Lung (tissue), 16 donors: ENCODE measurements around the gene PTPN13. TPM values are rescaled to one million over a fixed set of nuclear protein-coding genes. Genes with fewer than 3 reads are reported as not detected.

Experiments used
- ATAC-seq: fragments of 200-7000 bp; cut with Tn5 transposase; one replicate; pipeline ENCODE4 v1.9.1; 2020; ENCODE audit warnings: moderate number of reproducible peaks; ENCODE audit not compliant: insufficient read depth, low FRiP score
- DNase-seq, 3 donors: peaks; one replicate each; pipeline ENCODE4 v3.0.0-alpha.2; 2013 to 2017
- H3K27ac ChIP-seq, 2 donors: one replicate each; pipeline ENCODE4 v1.5.1; 2013; ENCODE audit warnings: mild to moderate bottlenecking in 2 of 2, moderate library complexity in 2 of 2, control low read depth in 1 of 2, inconsistent platforms in 1 of 2, low read depth in 1 of 2, low read length in 1 of 2
- H3K27me3 ChIP-seq, 3 donors: one replicate each; pipeline ENCODE4 v1.5.1; 2013; ENCODE audit warnings: low read length in 2 of 3; ENCODE audit not compliant: control insufficient read depth in 3 of 3, insufficient read depth in 3 of 3
- H3K36me3 ChIP-seq, 4 donors: one replicate each; pipeline ENCODE4 v1.5.1; 2013; ENCODE audit warnings: low read length in 4 of 4, mild to moderate bottlenecking in 1 of 4, moderate library complexity in 1 of 4; ENCODE audit not compliant: control insufficient read depth in 4 of 4, insufficient read depth in 4 of 4
- H3K4me1 ChIP-seq, 5 donors: one replicate each; pipeline ENCODE4 v1.5.1; 2013; ENCODE audit warnings: low read length in 5 of 5, mild to moderate bottlenecking in 2 of 5, moderate library complexity in 1 of 5; ENCODE audit not compliant: control insufficient read depth in 5 of 5, insufficient read depth in 5 of 5
- H3K4me3 ChIP-seq: one replicate; pipeline ENCODE4 v1.5.1; 2013; ENCODE audit warnings: mild to moderate bottlenecking, control low read depth, moderate library complexity
- H3K9ac ChIP-seq, 2 donors: one replicate each; pipeline ENCODE4 v1.5.1; 2013; ENCODE audit warnings: low read length in 2 of 2, control low read depth in 1 of 2; ENCODE audit not compliant: insufficient read depth in 1 of 2
- H3K9me3 ChIP-seq, 4 donors: one replicate each; pipeline ENCODE4 v1.5.1; 2013; ENCODE audit warnings: low read length in 3 of 4, mild to moderate bottlenecking in 1 of 4, moderate library complexity in 1 of 4; ENCODE audit not compliant: control insufficient read depth in 4 of 4, insufficient read depth in 3 of 4
- CTCF ChIP-seq: IDR thresholded peaks from 2 replicates; pipeline ENCODE4 v1.5.1; 2012; ENCODE audit warnings: mild to moderate bottlenecking; ENCODE audit errors: control extremely low read depth, extremely low read depth
- WGBS, 2 donors: extraction: QIAGEN DNeasy Blood & Tissue Kit; methylation state at CpG; one replicate each; pipeline ENCODE4 v1.1.7; 2013; 5-methylcytosine and 5-hydroxymethylcytosine counted together
- long read RNA-seq, 5 donors: transcript quantifications; one replicate each; lab custom pipeline, GENCODE V29; 2026
- polyA plus RNA-seq, 2 donors: library from polyadenylated mRNA; stranded (reverse); fragments of 200-250 nt; gene quantifications; one replicate each; pipeline ENCODE4 v1.2.1, GENCODE V29; 2013
- total RNA-seq, 2 donors: library from RNA; depleted of rRNA in 1 of 2; stranded (reverse); fragments of >200 nt in 1 of 2; gene quantifications; one replicate each; pipeline ENCODE4 v1.2.1, GENCODE V29; 2014 to 2021
- donor health status: control.
- donor health status: control.
- donor health status: Bipolar disorder and iron deficiency.
- donor health status: healthy.
- donor health status: DM: yes; HTN: yes; CAD: no.

Gene PTPN13
- total RNA-seq = 10 to 100 TPM; 79.8 to 95.0 TPM
- 10 to 100 TPM in 1 of 2 donors, 1 to 10 TPM in 1; 8.3 to 16.1 TPM for polyA plus RNA-seq
- long read RNA-seq, donor 1, partial matches to known transcripts = 29 of 29 reads
- long read RNA-seq, donor 1, other reads (novel, unspliced or antisense) = 0 of 29 reads
- long read RNA-seq, donor 2 = 0 reads
- long read RNA-seq, donor 3, partial matches to known transcripts = 12 of 12 reads
- long read RNA-seq, donor 3, other reads (novel, unspliced or antisense) = 0 of 12 reads
- long read RNA-seq, donor 4 = 0 reads
- long read RNA-seq, donor 5, partial matches to known transcripts = 24 of 24 reads
- long read RNA-seq, donor 5, other reads (novel, unspliced or antisense) = 0 of 24 reads

DNA sequence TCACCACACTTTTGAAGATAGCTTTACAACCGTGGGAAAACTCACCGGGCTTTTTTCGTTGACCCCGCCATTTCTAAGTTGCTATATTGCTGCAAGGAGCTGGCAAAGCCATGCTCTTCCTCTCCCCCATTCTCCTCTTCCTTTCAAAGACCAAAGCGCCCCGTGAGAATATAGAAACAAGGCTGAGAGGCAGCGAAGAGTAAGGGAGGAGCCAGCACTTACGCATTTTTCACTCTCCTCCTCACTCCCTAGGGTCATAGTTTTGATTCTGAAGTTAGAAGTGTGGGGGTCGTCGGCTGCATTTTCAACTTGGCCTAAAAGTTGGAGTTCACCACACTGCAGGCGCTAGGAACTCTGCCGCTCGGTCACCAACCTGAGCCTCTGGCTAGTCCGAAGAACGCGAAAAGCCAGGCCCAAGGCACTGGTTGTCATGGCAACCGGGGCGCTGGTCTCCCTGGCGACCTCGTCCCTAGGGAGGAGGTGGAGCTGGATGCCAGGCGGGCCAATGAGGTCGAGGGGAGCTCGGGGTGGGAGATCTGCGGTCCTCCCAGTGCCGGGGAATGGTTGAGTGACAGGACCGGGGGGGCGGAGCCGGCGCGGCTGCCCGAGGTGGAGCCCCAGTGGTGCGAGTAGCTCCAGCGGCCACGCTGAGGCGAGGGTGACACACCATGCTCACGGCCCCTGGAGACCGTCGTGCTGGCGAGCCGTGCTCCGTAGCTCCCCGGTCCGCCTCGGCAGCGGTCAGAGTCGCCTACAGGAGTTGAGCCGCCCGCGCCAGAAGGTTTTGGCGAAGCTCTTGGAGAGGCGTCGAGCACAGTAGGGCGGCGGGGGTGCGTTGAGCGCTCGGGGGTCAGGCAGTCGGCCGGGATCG is at the start of gene PTPN13:
PTPN13 (plus strand) TSS at position 628 of the 871 bp plus-strand sequence. CDS start 40,942 bp downstream, outside the sequence.
- 1 to 2% methylated on average over 56 to 60 of the region's 60 CpGs for WGBS, 2 donors
- no peak for TF ChIP-seq CTCF
- Histone ChIP-seq H3K9me3 (peaks cover 0 to 2% (median 0%) of the 10 kb centered on the region in 4 donors), H3K4me1 (peaks cover 0 to 26% (median 8%) of the 10 kb centered on the region in 5 donors), H3K27me3 (no peaks in the 10 kb centered on the region), H3K9ac (peak within 1 kb of the TSS; percentile 42 to 95), H3K4me3 (peak within 1 kb of the TSS; percentile 76), H3K27ac (peak within 1 kb of the TSS; percentile 10 to 96), H3K36me3 (no peaks in the 10 kb centered on the region)
- ATAC-seq (peak; percentile 95), DNase-seq (peak; percentile 99 to 100 (median 99))

DNA sequence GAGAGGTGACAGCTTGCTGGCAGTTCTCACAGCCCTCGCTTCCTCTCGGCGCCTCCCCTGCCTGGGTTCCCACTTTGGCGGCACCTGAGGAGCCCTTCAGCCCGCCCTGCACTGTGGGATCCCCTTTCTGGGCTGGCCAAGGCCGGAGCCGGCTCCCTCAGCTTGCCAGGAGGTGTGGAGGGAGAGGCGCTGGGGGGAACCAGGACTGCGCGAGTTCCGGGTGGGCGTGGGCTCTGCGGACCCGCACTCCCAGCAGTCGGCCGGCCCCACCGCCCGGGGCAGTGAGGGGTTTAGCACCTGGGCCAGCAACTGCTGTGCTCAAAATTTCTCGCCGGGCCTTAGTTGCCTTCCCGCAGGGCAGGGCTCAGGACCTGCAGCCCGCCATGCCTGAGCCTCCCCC is 47.0 kb upstream of the PTPN13 start:
- Histone ChIP-seq H3K4me3 (no peak overlapping the region), H3K36me3 (no peaks in the 10 kb centered on the region), H3K27me3 (no peaks in the 10 kb centered on the region), H3K9me3 (peaks cover 0 to 5% (median 0%) of the 10 kb centered on the region in 4 donors), H3K9ac (no peak overlapping the region), H3K4me1 (no peaks in the 10 kb centered on the region), H3K27ac (no peak overlapping the region)
- no peak for DNase-seq
- no peak for ATAC-seq
- no peak for TF ChIP-seq CTCF
- whole genome bisulfite sequencing, 2 donors = 96% methylated on average over 22 of the region's 22 CpGs

- no peak for ATAC-seq
- DNase-seq = no peak
- Histone ChIP-seq H3K9ac (no peak overlapping the region), H3K9me3 (peaks cover 0 to 5% (median 0%) of the 10 kb centered on the region in 4 donors), H3K27ac (no peak overlapping the region), H3K27me3 (peaks cover 0 to 5% (median 4%) of the 10 kb centered on the region in 3 donors), H3K4me1 (no peaks in the 10 kb centered on the region), H3K36me3 (no peaks in the 10 kb centered on the region), H3K4me3 (no peak overlapping the region)
- TF ChIP-seq CTCF = no peak
- 97 to 98% methylated on average over 4 of the region's 4 CpGs for WGBS, 2 donors
Observed at GRCh38 chr4:86549163-86549788, 44.8 kb upstream of the PTPN13 start.
